K562 (cell line): ENCODE measurements around the gene SORT1. TPM values are rescaled to one million over a fixed set of nuclear protein-coding genes. Genes with fewer than 3 reads are reported as not detected.

Source experiments
- ATAC-seq: fragments of 200-7000 bp; cut with Tn5 transposase; 3 replicates; pipeline ENCODE4 v1.9.1; 2020; ENCODE audit warnings: moderate library complexity
- BruUV-seq: library from RNA; stranded (reverse); fragments of 400-500 nt; replicated peaks from 2 replicates; lab custom pipeline; 2021; lab: Mats Ljungman, UMichigan
- CTCF ChIA-PET: fragments of 300-600 bp; formaldehyde crosslinking; extraction: SDS; loops from one replicate; lab custom pipeline; 2021; ENCODE audit warnings: low intra/inter-chr PET ratio; lab: Yijun Ruan, JAX
- POLR2A ChIA-PET: fragments of 300-600, 350-650 bp; sonication (Branson Sonifier 250); formaldehyde crosslinking; extraction: SDS; loops from one replicate; lab custom pipeline; 2021; ENCODE audit warnings: antibody characterized with exemption, inconsistent platforms; lab: Yijun Ruan, JAX
- DNase-seq, 4 experiments: peaks; one replicate each; pipeline versions ENCODE4 v3.0.0 to v3.0.0-alpha.2; 2011 to 2018; ENCODE audit warnings: low spot score in 3 of 4, mixed read lengths in 3 of 4; ENCODE audit errors: extremely low read depth in 1 of 4
- FAIRE-seq: peaks from 2 replicates; lab custom pipeline; 2011; peaks lifted over from hg19 to GRCh38; lab: Jason Lieb, UNC
- H2AFZ ChIP-seq: 2 replicates; pipeline ENCODE4 v1.6.0; 2011; ENCODE audit warnings: low read depth, low read length, control low read depth, inconsistent platforms
- H3K27ac ChIP-seq: fragments of 200-600 bp; 3 replicates; pipeline ENCODE4 v1.8.0; 2011; ENCODE audit warnings: low read depth, mild to moderate bottlenecking, control low read depth, inconsistent platforms, low read length, moderate library complexity, mixed read lengths; ENCODE audit errors: extremely low read depth
- H3K27me3 ChIP-seq, 2 experiments: fragments of 300-600 bp in 1 of 2; 2 replicates in 1 of 2; 3 replicates in 1 of 2; pipeline versions ENCODE4 v1.6.0 to v1.8.0; 2011; ENCODE audit warnings: inconsistent platforms in 2 of 2, low read length in 2 of 2, mild to moderate bottlenecking in 1 of 2, mixed read lengths in 1 of 2, moderate library complexity in 1 of 2; ENCODE audit not compliant: control insufficient read depth in 2 of 2, insufficient read depth in 2 of 2
- H3K36me3 ChIP-seq: fragments of 300-600 bp; 3 replicates; pipeline ENCODE4 v1.8.0; 2011; ENCODE audit warnings: mild to moderate bottlenecking, low read length, inconsistent platforms; ENCODE audit not compliant: control insufficient read depth, insufficient read depth
- H3K4me1 ChIP-seq, 2 experiments: fragments of 200-600 bp in 1 of 2; replicated peaks in 1 of 2; 2 replicates in 1 of 2; 3 replicates in 1 of 2; pipeline versions ENCODE4 v1.5.1 to v1.8.0; 2011; ENCODE audit warnings: inconsistent platforms in 2 of 2, low read length in 2 of 2, mild to moderate bottlenecking in 1 of 2, mixed read lengths in 1 of 2, moderate library complexity in 1 of 2; ENCODE audit not compliant: control insufficient read depth in 2 of 2, insufficient read depth in 2 of 2
- H3K4me2 ChIP-seq: 2 replicates; pipeline ENCODE4 v1.6.1; 2011; ENCODE audit warnings: low read length, control low read depth, inconsistent platforms, mixed read lengths; ENCODE audit not compliant: insufficient read depth
- H3K4me3 ChIP-seq: fragments of 200-600 bp; sonication (generic), shearing (Covaris generic); 2 replicates; pipeline ENCODE4 v1.5.1; 2016; ENCODE audit warnings: control low read depth, inconsistent platforms
- H3K79me2 ChIP-seq: fragments of 200-600 bp; 3 replicates; pipeline ENCODE4 v1.8.0; 2011; ENCODE audit warnings: low read length, inconsistent platforms; ENCODE audit not compliant: control insufficient read depth, insufficient read depth
- H3K9ac ChIP-seq, 2 experiments: 2 replicates each; pipeline versions ENCODE4 v1.6.0 to v1.6.1; 2011; ENCODE audit warnings: low read depth in 2 of 2, low read length in 2 of 2, control low read depth in 1 of 2, inconsistent platforms in 1 of 2, mild to moderate bottlenecking in 1 of 2, mixed read lengths in 1 of 2; ENCODE audit not compliant: insufficient read depth in 1 of 2
- H3K9me1 ChIP-seq: one replicate; pipeline ENCODE4 v1.6.0; 2011; ENCODE audit warnings: inconsistent platforms, mild to moderate bottlenecking, low read length, moderate library complexity; ENCODE audit not compliant: control insufficient read depth, insufficient read depth
- H3K9me3 ChIP-seq: replicated peaks from 2 replicates; pipeline ENCODE4 v1.5.1; 2011; ENCODE audit warnings: low read depth, low read length, inconsistent platforms; ENCODE audit not compliant: control insufficient read depth, insufficient read depth
- H4K20me1 ChIP-seq: replicated peaks from 2 replicates; pipeline ENCODE4 v1.6.1; 2011; ENCODE audit warnings: low read length, inconsistent platforms, mixed read lengths; ENCODE audit not compliant: control insufficient read depth, insufficient read depth
- XRCC4 ChIP-seq: IDR thresholded peaks from one replicate; pipeline ENCODE4 v1.6.1; 2011; ENCODE audit not compliant: insufficient read depth, insufficient read length; ENCODE audit errors: extremely low read depth
- ZFP36 ChIP-seq: fragments of 150-350 bp; IDR thresholded peaks from 2 replicates; pipeline ENCODE4 v1.6.1; 2018; ENCODE audit warnings: low read length, low read depth; ENCODE audit not compliant: partially characterized antibody
- ZKSCAN1 ChIP-seq: fragments of 150-350 bp; IDR thresholded peaks from 2 replicates; pipeline ENCODE4 v1.6.1; 2016; ENCODE audit warnings: low read depth, low read length
- ZKSCAN3 ChIP-seq: fragments of 250-450 bp; sonication (Bioruptor Pico); IDR thresholded peaks from 2 replicates; pipeline ENCODE4 v1.4.0; 2020
- ZNF263 ChIP-seq: sonication (generic); formaldehyde crosslinking; IDR thresholded peaks from 2 replicates; pipeline ENCODE4 v1.8.0; 2022; ENCODE audit warnings: mild to moderate bottlenecking, missing genetic modification reagents, borderline replicate concordance
- WGBS: fragments of 100-300 bp; shearing (Covaris generic); methylation state at CpG from one replicate; pipeline ENCODE4 v1.1.6; 2016; ENCODE audit warnings: low coverage, mixed read lengths; ENCODE audit not compliant: insufficient coverage; ENCODE audit errors: missing lambda C conversion rate; 5-methylcytosine and 5-hydroxymethylcytosine counted together
- in situ Hi-C: fragments of 300-500 bp; cut with MboI; formaldehyde crosslinking; loops from 4 replicates; pipeline ENCODE4 v1.15.0; 2018; ENCODE audit warnings: inconsistent platforms, mixed read lengths
- intact Hi-C: fragments of 100-400 bp; cut with micrococcal nuclease; formaldehyde crosslinking; loops from 2 replicates; pipeline ENCODE4 v1.14.2; 2022
- polyA plus RNA-seq, 8 experiments: library from polyadenylated mRNA; depleted of rRNA in 4 of 8; stranded (reverse) in 5 of 8; unstranded in 3 of 8; fragments of >200 nt; fragmentation: Nextera tagmentation in 2 of 8; fragmentation: Illumina TruSeq in 1 of 8; extraction: Ambion mirVana in 2 of 8; extraction: Trizol in 1 of 8; gene quantifications; 2 replicates each; pipeline versions ENCODE4 v1.2.1 to v1.2.3, GENCODE V29; 2011 to 2014; ENCODE audit warnings: inconsistent platforms in 1 of 8, missing spikeins in 1 of 8
- total RNA-seq, 7 experiments: library from RNA; depleted of rRNA in 6 of 7; stranded (reverse); fragments of >200 nt in 6 of 7; fragmentation: Illumina TruSeq in 2 of 7; extraction: Trizol in 2 of 7; gene quantifications; 2 replicates each; pipeline versions ENCODE4 v1.2.1 to v1.2.3, GENCODE V29; 2011 to 2021; ENCODE audit warnings: low replicate concordance in 1 of 7
- TF ChIP-seq, protein P1 (sequence below): fragments of 250-450 bp; sonication (Bioruptor Pico); IDR thresholded peaks from 2 replicates; pipeline ENCODE4 v1.5.1; 2021; ENCODE audit warnings: mild to moderate bottlenecking

Gene SORT1
- total and polyA plus RNA-seq, 9 of the 15 experiments (the other 6 are each of a cell fraction or from before 2014, with no cell fraction given): 27.4 to 112 (median 65.0) TPM

DNA sequence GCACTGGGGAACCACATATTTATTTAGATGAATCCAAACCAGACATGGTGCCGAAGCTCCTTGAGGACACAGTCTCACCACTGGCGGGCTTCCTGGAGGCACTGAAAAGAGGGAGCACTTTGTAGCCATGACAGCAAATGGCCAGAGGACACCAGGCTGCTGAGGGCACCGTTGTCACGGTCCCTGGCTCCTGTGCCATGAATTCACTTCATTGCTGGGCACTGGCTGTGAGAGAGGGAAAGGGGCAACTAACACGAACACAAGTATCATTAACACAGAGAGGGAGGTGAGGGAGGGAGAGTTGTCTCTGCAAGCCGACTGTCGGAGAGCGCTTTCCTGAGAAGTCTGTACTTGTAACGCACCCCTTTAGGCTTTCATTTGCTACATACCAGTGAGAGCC is 105.4 kb downstream of the SORT1 start:
- Histone ChIP-seq H3K36me3 (no peaks in the 10 kb centered on the region), H3K27me3 (no peaks in the 10 kb centered on the region), H4K20me1 (no peaks in the 10 kb centered on the region), H3K27ac (no peak overlapping the region)
- no TSS peak for BruUV-seq
- CTCF ChIA-PET: no interaction called here
- intact Hi-C loops (no loop called here), in situ Hi-C loops (no loop called here)
- FAIRE-seq: no peak
- TF ChIP-seq ZKSCAN1 (no peak), XRCC4 (no peak), ZNF263 (CRISPR knock-in tag) (0 out of 2 replicates have a peak, but pooled peaks have one; percentile 30), ZFP36 (peak; percentile 74), ZKSCAN3 (CRISPR knock-in tag) (no peak)
- TF ChIP-seq, protein P1, sequence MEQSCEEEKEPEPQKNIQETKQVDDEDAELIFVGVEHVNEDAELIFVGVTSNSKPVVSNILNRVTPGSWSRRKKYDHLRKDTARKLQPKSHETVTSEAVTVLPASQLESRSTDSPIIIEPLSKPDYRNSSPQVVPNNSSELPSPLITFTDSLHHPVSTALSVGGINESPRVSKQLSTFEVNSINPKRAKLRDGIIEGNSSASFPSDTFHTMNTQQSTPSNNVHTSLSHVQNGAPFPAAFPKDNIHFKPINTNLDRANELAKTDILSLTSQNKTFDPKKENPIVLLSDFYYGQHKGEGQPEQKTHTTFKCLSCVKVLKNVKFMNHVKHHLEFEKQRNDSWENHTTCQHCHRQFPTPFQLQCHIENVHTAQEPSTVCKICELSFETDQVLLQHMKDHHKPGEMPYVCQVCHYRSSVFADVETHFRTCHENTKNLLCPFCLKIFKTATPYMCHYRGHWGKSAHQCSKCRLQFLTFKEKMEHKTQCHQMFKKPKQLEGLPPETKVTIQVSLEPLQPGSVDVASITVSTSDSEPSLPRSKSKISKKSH (CRISPR knock-in tag): no peak
- TF ChIP-seq, all 486 proteins: peak for 2
- Histone ChIP-seq H3K4me2 (no peak overlapping the region), H3K4me1 (peaks cover 7 to 26% of the 10 kb centered on the region in 2 experiments; a peak in 4 of 5 replicates), H3K79me2 (no peaks in the 10 kb centered on the region), H3K4me3 (no peak overlapping the region), H3K9me1 (no peaks in the 10 kb centered on the region), H3K9ac (no peak overlapping the region; a peak in 1 of 4 replicates), H2AFZ (peak overlapping the region; percentile 67), H3K9me3 (no peaks in the 10 kb centered on the region)
- DNase-seq (no peak), ATAC-seq (no peak; the same call in 2 of the 3 replicates)
- POLR2A ChIA-PET: interaction anchor here (0.8 to 1.3 kb wide), 4 partner anchors 11 to 46 kb away, joined by 3 to 5 read pairs (median 4); no protein-coding TSS in a partner anchor
- 65% methylated on average over 8 of the region's 9 CpGs for WGBS
